DOHH2 (cell line): ENCODE data around the gene HSD3B7.

ENCODE experiments used
- H3F3A ChIP-seq: fragments of 200-600 bp; sonication (generic), shearing (Covaris generic); 2 replicates; pipeline ENCODE4 v1.6.0; 2016; ENCODE audit warnings: antibody characterized with exemption, mild to moderate bottlenecking; ENCODE audit not compliant: control insufficient read depth, insufficient read depth
- H3K27ac ChIP-seq: fragments of 200-600 bp; sonication (generic); 2 replicates; pipeline ENCODE4 v1.5.1; 2014; ENCODE audit warnings: low read depth, mild to moderate bottlenecking, low read length, moderate library complexity
- H3K27me3 ChIP-seq: fragments of 200-600 bp; sonication (generic); 2 replicates; pipeline ENCODE4 v1.6.1; 2014; ENCODE audit warnings: mild to moderate bottlenecking, low read length, mixed read lengths; ENCODE audit not compliant: control insufficient read depth
- H3K36me3 ChIP-seq: fragments of 200-600 bp; sonication (generic); 2 replicates; pipeline ENCODE4 v1.6.1; 2014; ENCODE audit warnings: mild to moderate bottlenecking, low read length, moderate library complexity, mixed read lengths; ENCODE audit not compliant: control insufficient read depth
- H3K4me1 ChIP-seq: fragments of 200-600 bp; sonication (generic); 2 replicates; pipeline ENCODE4 v1.6.1; 2014; ENCODE audit warnings: mild to moderate bottlenecking, low read length, mixed read lengths; ENCODE audit not compliant: control insufficient read depth
- H3K4me2 ChIP-seq: fragments of 200-600 bp; sonication (generic); 2 replicates; pipeline ENCODE4 v1.6.0; 2014; ENCODE audit warnings: mild to moderate bottlenecking, low read length, moderate library complexity
- H3K4me3 ChIP-seq: fragments of 200-600 bp; sonication (generic); 2 replicates; pipeline ENCODE4 v1.5.1; 2014; ENCODE audit warnings: mild to moderate bottlenecking, low read length, mixed read lengths
- H3K79me2 ChIP-seq: fragments of 200-600 bp; sonication (generic); 2 replicates; pipeline ENCODE4 v1.6.1; 2014; ENCODE audit warnings: mild to moderate bottlenecking, low read length, mixed read lengths; ENCODE audit not compliant: control insufficient read depth
- H3K9me2 ChIP-seq: fragments of 200-600 bp; sonication (generic); replicated peaks from 2 replicates; pipeline ENCODE4 v1.6.1; 2014; ENCODE audit warnings: mild to moderate bottlenecking, low read length, mixed read lengths; ENCODE audit not compliant: control insufficient read depth
- H3K9me3 ChIP-seq: fragments of 200-600 bp; sonication (generic); 2 replicates; pipeline ENCODE4 v1.6.1; 2014; ENCODE audit warnings: antibody characterized with exemption, low read length, mixed read lengths; ENCODE audit not compliant: control insufficient read depth, insufficient read depth
- H4K20me1 ChIP-seq: fragments of 200-600 bp; sonication (generic); 2 replicates; pipeline ENCODE4 v1.6.0; 2014; ENCODE audit warnings: low read depth, mild to moderate bottlenecking, antibody characterized with exemption, low read length, moderate library complexity; ENCODE audit not compliant: control insufficient read depth, insufficient read depth
- CTCF ChIP-seq: fragments of 200-600 bp; sonication (generic); IDR thresholded peaks from one replicate; pipeline ENCODE4 v1.5.1; 2014; ENCODE audit warnings: antibody characterized with exemption, mild to moderate bottlenecking, low read depth, low read length; ENCODE audit not compliant: poor library complexity, severe bottlenecking
- EZH2phosphoT487 ChIP-seq: fragments of 200-600 bp; sonication (generic); IDR thresholded peaks from 2 replicates; pipeline ENCODE4 v1.6.1; 2017; ENCODE audit warnings: borderline replicate concordance, mild to moderate bottlenecking, antibody characterized with exemption, low read length, moderate library complexity, mixed read lengths

HSD3B7 gene

GRCh38 chr16:30980023-30980371, 5.0 kb upstream of the HSD3B7 start:
- Histone ChIP-seq H3K79me2 (no peaks in the 10 kb centered on the region), H3K4me3 (no peak overlapping the region), H3K27me3 (no peaks in the 10 kb centered on the region), H3K9me2 (no peaks in the 10 kb centered on the region), H4K20me1 (no peaks in the 10 kb centered on the region), H3K4me1 (no peaks in the 10 kb centered on the region; the same call in 1 of the 2 replicates), H3K4me2 (no peak overlapping the region), H3K27ac (no peak overlapping the region), H3K9me3 (no peaks in the 10 kb centered on the region), H3K36me3 (peaks cover 78% of the 10 kb centered on the region), H3F3A (no peaks in the 10 kb centered on the region)
- TF ChIP-seq CTCF (no peak), EZH2phosphoT487 (no peak)

GRCh38 chr16:30980434-30980833, 4.6 kb upstream of the HSD3B7 start:
- no peaks in the 10 kb centered on the region for H3K9me2 ChIP-seq
- H3K79me2 ChIP-seq, result no peaks in the 10 kb centered on the region
- H3K4me2 ChIP-seq, result no peak overlapping the region
- H4K20me1 ChIP-seq, result no peaks in the 10 kb centered on the region
- no peaks in the 10 kb centered on the region for H3F3A ChIP-seq
- no peaks in the 10 kb centered on the region; the same call in 1 of the 2 replicates for H3K4me1 ChIP-seq
- H3K4me3 ChIP-seq, result no peak overlapping the region
- no peak overlapping the region for H3K27ac ChIP-seq
- no peaks in the 10 kb centered on the region for H3K27me3 ChIP-seq
- TF ChIP-seq CTCF, result no peak
- TF ChIP-seq EZH2phosphoT487, result no peak
- H3K36me3 ChIP-seq, result peaks cover 79% of the 10 kb centered on the region
- H3K9me3 ChIP-seq, result no peaks in the 10 kb centered on the region

- Histone ChIP-seq H3K9me3 (no peaks in the 10 kb centered on the region), H3K4me2 (no peak overlapping the region), H3K27me3 (no peaks in the 10 kb centered on the region), H3F3A (no peaks in the 10 kb centered on the region), H3K79me2 (no peaks in the 10 kb centered on the region), H3K4me3 (no peak overlapping the region), H3K36me3 (peaks cover 79% of the 10 kb centered on the region), H4K20me1 (no peaks in the 10 kb centered on the region), H3K4me1 (no peaks in the 10 kb centered on the region; the same call in 1 of the 2 replicates), H3K27ac (no peak overlapping the region), H3K9me2 (no peaks in the 10 kb centered on the region)
- TF ChIP-seq CTCF, result no peak
- TF ChIP-seq EZH2phosphoT487, result no peak
Observed at GRCh38 chr16:30980959-30981358, 4.0 kb upstream of the HSD3B7 start.
